Stimulated activated CD4-positive, alpha-beta T cell treated with anti-CD3 and anti-CD28 coated beads, Interleukin-15, amount 100 ng/mL, for 1 hour (primary cell): ENCODE measurements around the gene EPS8L3.
A peak's percentile ranks its signal among the peaks of the same experiment; 100 is the strongest.
"Not testable (repeated sequence)": the region's sequence is repeated elsewhere in the genome, so short reads cannot be mapped to it uniquely, and the experiment has no call there.

Experiments used
- DNase-seq, 2 donors: peaks; one replicate each; pipeline ENCODE4 v3.0.0-alpha.2; 2020; ENCODE audit warnings: low read depth in 1 of 2, low spot score in 1 of 2

The EPS8L3 gene

DNA sequence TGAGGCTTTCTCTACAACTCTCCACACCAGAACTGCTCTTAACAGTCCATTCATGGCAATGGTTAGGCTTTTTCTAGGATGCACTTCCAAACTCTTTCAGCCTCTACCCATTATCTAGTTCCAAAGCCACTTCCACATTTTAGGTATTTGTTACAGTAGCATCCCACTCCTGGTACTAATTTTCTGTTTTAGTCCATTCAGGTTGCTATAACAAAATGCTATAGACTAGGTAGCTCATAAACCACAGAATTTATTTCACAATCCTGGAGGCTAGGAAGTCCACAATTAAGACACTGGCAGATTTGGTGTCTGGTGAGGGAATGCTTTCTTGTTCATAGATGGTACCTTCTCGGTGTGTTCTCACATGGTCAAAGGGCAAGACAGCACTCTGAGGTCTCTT, 17.3 kb upstream of the EPS8L3 start:
- no peak for DNase-seq

DNA sequence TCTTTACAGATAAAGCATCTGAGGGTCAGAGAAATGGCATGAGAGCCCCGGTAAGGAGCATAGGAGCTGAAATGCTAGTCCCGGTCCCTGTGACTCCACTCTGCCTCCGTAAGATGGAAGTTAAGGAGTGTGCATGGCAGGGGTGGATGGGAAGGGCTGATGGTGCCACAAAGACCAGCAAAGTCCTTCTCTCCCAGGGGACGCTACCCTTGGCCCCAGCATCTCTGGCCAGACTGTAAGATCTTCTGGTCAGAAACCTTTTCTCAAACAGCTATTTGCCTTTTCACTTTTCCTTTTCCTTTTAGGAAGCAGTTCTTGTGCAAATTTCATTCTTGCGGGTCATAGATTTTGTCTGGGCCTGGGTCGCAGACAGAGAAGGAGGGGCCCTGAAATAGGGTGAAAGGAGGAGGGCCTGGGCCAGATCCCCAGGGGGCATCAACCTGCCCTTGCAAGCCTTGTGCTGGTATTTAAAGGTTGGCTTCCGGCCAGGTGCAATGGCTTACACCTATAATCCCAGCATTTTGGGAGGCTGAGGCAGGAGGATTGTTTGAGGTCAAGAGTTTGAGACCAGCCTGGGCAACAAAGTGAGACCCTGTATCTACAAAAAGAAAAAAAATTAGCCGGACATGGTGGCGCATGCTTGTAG, 14.4 kb upstream of the EPS8L3 start:
- DNase-seq = no peak

DNA sequence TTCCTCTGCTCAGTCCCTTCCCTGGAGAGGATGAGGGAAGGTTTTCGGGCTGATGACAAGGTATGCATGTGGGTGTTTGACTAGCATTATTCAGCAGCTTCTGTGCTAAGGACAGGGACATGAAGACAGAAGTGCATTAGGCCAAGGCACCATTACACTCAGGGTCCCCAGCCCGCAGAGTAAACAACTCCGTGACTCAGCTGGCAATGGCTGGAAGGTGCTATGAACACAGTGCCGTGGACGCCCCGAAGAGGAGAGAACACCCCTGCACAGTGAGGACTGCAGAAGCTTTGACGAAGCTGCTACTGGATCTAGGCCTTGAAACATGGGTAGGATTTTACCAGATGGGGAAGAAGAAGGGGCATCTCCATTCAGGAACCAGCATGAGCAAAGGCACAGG, 13.7 kb upstream of the EPS8L3 start:
- DNase-seq = no peak

DNA sequence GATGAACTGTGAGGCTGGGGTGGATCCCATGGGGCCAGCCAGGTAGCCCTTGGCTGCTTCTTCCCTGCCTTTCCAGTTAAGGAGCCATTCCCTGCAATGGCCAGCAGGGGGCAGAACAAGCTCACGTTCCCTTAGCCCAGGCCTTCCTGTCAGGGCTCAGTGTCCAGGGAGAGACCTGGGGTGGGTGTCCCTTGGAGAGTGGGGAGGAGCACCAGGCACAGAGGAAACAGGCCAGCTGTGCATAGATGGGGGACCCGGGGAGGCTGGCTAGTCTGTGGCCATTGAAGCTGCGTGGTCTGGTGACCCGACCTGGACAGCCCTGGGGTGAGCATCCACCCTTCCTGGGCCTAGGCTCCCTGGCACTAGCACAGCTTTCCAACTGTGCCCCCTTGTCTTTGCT, 13.2 kb upstream of the EPS8L3 start:
- peak; percentile 52 to 56 for DNase-seq

DNA sequence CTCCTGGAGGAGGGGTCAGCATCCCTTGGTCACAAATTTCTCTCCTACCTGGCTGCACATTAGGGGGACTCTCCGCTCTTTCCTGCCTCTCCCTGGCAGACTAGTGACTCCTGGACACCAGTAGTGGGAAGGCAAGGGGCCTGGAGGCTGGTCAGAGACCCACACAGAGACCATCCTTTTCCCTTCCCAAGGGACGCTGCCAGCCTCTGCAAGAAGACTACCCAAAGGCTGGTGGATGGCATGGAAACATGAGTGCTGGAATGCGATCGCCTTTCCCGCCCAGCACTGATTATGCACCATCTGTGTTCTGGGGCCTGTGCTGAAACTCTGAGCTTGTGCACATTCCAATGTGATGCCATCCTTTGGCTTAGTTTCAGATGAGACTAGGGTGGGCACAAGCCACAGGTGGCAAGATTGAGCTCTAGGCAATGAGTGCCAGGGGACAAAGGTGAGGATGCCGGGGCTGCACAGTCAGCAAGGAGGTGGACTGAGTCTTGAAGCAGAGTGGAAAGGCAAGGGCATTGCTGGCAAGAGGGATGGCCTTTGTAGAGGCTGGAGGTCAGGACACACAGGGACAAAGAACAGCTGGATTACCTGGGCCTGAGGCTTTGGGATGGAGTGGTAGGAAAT, 12.6 kb upstream of the EPS8L3 start:
- no peak for DNase-seq

DNA sequence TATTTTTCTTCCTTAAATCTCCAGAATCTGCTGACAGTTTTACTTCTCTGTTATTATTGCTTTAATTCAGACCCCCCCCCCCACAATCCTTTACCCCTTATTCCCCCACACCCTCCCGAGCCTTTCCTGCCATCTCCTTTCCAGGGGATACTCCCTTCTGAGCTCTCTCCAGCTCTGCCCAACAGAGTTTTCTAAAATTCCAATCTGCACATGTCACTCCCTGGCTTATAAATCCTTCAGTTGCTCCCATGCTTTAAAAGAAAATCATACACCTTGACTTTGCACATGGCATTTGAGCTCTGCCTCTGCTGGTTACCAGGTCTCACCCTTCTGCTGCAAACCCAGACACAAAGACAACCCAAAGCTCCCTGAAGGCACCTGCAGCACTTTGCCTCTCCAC, 11.7 kb upstream of the EPS8L3 start:
- DNase-seq = no peak

DNA sequence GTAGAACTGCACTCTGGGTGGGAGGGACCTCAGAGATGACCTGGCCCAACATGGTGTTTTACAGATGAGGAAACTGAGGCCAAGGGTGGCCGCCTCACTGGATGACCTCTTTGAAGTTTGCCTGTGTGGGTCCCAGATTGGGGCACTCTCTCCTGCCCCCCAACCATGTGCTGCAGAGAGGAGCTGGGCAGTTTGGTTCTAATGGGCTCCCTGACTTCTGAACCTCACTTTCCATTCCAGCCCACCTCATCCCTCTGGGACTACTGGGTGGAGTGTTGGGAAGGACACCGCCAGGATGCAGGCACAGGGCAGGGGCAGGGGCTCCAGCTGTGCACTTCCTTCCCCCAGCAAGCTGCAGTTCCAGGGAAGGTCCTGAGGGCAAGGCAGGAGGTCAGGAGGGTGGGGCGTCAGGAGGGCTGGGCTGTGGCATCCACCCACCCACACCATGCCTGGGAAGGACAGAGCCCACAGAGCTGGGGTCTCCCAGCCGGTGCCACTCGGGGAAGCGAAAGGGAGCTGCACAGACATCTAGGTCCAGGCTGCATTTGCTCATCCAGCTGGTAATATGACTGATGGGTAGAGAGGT, 10.3 kb upstream of the EPS8L3 start:
- DNase-seq = no peak

DNA sequence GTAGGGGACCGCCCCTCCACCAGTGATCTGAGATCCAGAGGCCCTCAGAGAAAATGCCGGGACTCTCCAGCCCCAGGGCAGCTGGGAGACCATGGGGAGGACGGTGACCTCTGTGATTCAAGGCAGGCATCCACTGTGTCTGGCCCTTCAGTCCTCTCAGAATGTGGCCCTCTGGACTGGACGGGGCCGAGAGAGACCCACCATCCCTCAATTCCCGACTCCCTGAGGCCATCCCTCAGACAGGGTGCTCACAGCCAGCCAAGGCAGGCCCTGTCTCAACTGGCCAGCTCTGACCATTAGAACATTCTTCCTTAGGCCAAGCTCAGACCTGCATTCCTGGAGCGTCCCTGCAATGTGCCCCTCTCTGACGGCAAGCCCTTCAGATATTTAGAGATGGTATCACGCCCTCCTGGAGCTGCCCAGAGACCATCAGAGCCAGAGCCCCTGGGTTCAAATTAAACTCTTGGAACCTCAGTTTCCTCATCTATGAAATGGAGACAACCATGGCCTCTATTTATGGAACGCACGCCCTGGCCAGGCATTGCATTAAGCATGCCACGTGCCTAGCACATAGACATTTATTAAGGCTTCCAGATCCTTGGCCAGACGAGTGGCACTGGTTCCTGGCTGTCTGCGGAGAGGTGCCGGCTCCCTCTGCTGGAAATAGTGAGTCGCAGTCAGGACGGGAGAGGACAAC, 9.6 kb upstream of the EPS8L3 start:
- DNase-seq = peak; percentile 33 to 49

DNA sequence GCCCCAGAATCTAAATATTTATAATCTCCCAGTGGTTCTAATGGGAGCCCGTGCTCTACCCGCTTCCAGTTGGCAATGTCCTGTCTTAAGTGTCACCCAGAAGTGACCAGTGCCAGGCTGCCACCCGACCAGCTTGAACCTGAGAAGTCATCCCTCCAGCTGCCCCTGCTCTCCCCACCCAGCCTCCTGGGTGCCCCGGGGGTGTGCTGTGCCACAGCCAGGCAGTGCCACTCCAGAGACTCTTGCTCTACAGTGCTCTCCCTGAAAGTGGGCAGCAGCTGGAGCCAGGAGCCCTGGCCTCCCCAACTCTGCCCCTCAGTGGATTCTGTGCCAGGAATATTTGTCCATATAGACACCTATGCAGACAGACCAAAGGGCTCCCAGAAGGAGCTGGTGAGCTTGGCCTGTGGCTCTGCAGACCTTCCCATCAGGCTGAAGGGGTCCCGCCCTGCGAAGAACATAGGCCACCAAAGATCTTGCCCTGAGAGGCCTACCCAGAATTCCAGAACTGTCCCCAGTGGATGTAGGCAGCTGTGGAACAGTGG, 9.0 kb upstream of the EPS8L3 start:
- DNase-seq = no peak

DNA sequence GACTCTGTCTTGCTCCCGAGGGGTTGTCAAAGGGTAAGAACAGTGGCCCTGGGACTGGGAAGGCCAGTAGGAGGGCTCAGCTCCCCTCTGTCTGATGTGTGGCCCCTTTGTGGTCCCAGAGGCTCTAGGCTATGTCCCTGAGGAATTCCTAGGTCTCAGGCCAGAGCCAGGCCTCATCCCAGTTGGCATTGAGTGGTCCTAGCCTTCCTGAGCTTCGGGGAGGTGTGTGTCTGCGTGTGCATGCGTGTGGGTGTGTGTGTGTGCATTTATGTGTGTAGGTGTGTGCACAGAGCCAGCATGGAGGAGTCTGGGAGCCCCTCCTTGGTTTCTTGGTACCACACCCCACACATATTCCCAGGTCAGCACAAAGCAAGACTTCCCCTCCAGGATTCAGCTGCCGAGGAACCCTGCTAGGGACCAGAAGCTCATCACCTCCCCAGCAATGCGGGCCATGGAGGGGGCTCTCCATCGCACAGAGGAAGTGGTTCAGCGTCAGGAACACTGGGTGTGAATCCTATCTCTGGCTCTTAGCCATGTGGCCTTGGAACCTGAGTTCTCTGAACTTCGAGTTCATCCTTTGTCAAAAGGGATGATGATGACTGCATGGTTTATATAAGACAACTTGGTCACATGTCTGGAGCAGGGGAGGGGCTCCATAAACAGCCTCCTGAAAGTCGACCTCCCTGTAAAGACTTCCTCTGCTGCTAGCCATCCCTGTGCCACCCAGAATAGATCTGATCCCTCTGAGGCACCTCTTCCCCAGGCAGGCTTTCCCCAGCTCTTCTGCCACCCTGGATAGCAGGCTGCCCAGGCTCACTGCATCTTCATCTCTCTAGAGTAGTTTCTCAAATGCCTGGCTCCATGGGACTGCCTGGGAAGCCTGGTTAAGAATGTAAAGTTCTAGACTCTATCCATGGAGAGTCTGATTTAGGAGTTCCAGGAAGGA, 8.3 kb upstream of the EPS8L3 start:
- DNase-seq = no peak

DNA sequence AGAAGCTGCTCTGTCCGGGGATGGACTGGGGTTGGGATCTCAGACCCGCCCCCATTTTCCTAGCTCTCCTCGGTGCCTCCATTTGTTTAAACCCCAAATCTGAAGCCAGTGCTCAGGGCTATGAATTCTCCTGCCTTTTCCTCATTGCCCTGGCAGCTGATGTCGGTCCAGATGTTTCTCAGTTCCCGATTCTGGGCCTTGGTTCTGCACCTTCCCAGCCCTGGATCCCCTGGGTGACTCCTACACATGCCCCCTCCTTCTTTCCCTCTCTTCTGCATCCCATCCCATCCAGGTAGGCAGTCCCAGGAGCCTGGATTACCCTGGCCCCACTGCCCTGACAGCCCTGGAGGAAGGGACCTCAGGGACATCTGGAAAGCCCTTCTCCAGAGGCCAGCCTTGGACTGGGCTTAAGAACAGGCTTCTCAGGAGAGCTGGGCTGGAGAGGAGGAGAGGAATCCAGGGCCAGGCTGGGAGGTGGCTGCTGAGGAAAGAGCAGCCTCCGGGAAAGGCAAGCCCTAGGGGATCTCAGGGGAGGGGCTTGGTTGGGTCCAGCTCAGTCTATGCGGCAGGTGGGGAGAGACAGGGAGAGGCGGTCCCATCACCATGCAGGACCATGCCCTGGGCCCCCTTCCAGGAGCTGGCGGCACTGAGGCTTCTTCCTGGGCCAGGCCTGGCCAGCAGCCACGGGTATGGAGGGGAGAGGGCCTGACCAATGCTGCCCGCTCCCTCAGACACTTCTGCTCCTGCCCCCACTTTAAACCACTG, 6.8 kb upstream of the EPS8L3 start:
- no peak for DNase-seq

DNA sequence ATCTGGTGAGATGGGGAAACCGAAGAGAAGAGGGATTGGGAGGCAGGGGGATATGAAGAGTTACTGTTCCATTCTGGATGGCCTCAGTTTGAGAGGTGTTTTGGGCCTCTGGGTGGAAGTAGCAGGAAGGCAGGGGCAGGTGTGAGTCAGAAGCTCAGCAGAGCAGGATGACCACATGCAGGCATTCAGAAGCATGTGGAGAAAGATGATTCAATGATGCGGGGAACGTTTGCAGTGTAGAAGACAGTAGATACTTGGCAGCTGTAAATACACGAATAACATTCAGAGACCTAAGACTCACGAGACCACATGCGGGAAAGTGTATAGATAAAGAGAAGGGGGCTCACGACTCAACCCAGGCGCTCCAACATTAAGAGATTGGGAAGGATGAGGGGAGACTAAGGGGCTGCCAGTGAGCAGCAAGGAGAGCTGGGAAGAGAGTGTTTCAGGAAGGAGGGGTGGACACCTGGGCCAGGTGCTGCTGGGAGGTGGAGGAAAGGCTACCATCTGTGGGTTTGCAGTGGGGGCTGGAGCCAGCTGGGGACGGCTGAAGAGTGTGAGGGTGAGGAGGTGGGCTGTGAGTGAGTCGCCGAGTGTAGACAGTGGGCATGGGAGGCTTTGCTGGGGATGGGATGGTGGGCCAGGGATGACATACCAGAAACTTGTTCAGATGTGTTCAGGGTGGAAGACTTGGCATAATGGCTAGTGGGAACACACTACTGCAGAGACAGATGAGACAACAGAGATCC, 5.8 kb upstream of the EPS8L3 start:
- no peak for DNase-seq

DNA sequence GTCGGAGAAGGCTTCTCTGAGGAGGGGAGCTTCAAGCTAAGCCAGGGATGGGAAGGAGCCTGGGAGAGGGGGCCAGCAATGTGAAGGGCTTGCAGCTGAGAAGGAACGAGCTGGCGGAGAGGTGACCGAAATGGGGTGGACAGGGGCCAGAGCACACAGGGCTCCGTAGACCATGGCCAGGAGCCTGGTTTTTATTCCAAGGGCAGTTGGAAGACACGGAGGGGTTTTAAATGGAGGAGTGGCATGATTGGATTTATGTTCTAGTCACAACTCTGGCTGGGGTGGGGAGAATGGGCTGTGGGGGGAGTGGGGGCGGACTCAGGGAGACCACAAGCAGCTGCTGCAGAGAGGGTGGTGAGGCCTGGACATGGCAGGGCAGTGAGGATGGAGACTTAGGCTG, 5.1 kb upstream of the EPS8L3 start:
- no peak for DNase-seq

DNA sequence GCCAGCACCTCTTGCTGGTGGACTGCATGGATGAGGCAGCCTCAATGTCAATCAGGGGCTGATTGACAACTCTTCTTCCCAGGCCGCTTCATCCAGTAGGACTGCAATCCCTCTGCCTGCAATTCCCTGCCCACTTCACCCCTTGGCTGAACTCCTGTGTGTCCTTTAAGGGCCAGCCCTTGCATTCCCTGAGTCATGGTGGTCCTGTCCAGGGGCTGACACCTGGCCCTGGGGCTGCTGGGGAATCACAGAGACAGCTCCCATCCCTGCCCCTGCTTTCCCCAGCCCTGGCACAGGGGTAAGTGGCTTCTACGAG, 4.6 kb upstream of the EPS8L3 start:
- DNase-seq = no peak

DNA sequence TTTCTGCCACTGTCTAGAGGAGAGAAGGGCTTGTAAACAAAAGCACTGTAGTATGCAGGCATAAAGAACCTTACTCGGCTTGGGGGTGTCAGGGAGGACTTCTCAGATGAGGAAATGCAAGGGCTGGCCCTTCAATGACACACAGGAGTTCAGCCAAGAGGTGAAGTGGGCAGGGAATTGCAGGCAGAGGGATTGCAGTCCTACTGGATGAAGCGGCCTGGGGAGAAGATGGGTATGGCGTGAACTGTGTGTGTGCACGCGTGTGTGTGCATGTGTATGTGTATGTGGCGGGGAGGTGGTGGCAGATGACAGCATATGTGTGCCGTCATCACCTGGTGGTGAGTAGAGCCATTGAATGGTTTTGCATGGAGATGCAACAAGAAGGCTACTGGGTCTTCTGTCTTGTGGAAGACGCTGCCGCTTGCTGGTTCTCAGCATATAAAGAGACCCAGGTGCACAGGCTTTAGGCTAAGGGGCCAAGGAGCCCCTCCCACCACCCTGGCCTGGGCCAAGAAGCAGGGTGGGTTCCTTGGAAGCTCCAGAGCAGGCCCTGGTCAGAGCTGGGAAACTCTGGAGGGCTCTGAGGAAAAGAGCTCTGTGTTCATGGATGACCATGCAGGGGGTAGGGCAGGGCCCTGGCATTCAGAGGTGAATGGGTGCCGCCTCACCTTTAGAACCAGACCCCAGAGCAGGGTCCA, 4.1 kb upstream of the EPS8L3 start:
- no peak for DNase-seq

DNA sequence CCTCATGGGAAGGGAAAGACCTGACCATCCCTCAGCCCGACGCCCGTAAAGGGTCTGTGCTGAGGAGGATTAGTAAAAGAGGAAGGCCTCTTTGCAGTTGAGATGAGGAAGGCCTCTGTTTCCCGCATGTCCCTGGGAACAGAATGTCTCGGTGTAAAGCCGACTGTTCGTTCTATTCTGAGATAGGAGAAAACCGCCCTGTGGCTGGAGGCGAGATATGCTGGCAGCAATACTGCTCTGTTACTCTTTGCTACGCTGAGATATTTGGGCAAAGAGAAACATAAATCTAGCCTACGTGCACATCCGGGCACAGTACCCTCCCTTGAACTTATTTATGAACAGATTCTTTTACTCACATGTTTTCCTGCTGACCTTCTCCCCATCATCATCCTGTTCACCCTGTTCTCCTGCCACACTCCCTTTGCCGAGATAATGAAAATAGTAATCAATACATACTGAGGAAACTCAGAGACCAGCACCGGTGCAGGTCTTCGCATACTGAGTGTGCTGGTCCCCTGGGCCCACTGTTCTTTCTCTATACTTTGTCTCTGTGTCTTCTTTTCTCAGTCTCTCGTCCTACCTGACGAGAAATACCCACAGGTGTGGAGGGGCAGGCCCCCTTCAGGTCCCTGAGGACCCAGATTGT, 3.4 kb upstream of the EPS8L3 start:
- not testable (repeated sequence) for DNase-seq

DNA sequence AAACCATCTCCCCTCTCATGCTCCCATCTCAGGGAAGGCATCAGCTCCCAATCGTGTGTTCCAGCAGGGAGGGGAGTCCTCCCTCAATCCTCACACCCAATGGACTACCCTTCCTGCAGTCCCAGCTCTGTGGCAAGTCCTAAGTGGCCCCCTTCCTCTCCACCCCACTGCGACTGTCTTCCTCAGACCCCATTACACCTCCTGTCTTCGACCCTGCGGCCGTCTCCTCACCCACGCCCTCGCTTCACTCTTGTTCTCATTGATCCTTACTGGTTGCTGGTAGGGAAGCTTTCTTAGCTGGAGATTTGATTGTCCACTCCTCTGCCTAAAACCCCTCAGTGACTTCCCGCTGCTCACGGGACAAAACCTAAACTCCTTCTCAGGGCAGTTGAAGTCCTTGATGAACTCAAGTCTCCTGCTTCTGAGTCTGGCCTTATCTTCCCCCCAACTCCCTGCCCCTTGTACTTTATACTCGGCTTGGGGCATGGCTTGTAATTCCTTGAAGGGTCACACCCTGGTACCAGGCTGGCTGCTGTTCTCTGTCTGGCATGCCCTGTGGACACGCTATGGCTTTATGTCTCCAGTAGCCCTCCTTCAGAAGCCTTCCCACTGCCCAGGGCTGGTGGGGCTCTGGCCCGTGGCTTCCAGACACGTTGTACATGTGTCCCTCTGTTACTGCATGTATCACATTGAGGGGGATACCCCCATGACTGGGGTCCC, 2.3 kb upstream of the EPS8L3 start:
- no peak for DNase-seq

DNA sequence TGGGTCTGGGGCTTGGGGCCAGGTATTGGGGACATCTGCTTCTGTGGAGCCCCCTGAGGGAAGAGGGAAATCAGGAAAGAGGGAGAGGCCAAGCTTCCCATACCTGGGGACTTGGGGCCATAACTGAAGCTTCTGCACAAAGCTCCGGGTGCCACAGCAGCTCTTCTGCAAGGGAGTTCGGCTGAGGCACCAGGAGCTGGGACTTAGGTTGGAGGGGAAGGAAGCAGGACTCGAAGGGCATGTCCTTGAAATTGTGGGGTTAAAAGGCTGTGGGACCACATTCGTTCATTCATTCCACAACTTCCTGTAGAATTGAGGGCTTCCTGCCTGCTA, 1.7 kb upstream of the EPS8L3 start:
- no peak for DNase-seq
